NT2/D1 (cell line): Measurements from ENCODE around the gene RPL12.

Source experiments
- SUZ12 ChIP-seq: IDR thresholded peaks from 2 replicates; pipeline ENCODE4 v1.6.1; 2011; ENCODE audit not compliant: insufficient read length, insufficient read depth; ENCODE audit errors: extremely low read depth
- YY1 ChIP-seq: IDR thresholded peaks from 2 replicates; pipeline ENCODE4 v1.6.1; 2011; ENCODE audit not compliant: insufficient read length, insufficient read depth
- ZNF274 ChIP-seq: IDR thresholded peaks from 2 replicates; pipeline ENCODE4 v1.6.1; 2011; ENCODE audit warnings: mild to moderate bottlenecking, low read depth, low read length

- TF ChIP-seq YY1 (no peak), SUZ12 (no peak), ZNF274 (no peak)
Measured at GRCh38 chr9:127437497-127438264, 13.5 kb downstream of the RPL12 start.
